HG03460 (cell line): ENCODE measurements around the gene CLEC5A.
"Not testable (repeated sequence)": the region's sequence is repeated elsewhere in the genome, so short reads cannot be mapped to it uniquely, and the experiment has no call there.

Experiments
- ATAC-seq: cut with Tn5 transposase; IDR thresholded peaks from one replicate; pipeline ENCODE4 v1.9.1; 2021; ENCODE audit not compliant: unreplicated experiment

The CLEC5A gene

DNA sequence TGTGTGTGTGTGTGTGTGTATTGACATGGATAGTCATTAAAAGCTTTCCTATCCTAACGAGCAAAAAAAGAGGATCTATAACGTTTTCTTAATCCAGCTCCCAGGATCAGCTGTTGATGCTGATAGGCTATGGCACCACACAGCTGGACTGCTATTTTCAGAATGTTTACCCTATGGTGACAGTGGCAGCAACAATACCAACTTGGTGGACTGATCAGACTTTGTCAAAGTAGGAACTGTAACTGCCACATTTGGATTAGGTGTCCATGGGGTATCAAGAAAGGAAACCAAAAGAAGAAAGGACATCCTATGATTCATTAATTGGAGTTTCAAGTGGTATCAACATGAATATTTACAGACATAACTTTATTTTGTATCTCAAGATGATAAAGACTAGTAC lies 2.7 kb upstream of the CLEC5A start:
- no peak for ATAC-seq

DNA sequence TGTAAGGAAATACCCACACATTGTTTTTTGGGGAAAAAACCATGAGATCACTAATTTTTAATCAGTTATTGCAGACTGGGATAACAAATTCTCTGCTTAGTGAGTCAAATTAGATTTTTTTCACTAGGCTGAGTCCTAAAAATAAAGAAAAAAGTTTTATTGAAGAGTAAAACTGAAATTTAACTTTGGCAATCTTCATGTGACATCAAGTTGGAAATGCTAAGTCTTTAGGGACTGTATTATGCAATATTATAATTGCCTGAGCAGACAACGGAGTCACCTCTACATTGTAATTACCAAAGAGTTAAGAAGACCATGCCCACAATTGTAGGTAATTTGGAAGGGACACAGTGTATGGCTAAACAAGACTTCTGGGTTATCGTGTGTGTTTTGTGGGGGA lies 2.2 kb upstream of the CLEC5A start:
- ATAC-seq, result no peak

DNA sequence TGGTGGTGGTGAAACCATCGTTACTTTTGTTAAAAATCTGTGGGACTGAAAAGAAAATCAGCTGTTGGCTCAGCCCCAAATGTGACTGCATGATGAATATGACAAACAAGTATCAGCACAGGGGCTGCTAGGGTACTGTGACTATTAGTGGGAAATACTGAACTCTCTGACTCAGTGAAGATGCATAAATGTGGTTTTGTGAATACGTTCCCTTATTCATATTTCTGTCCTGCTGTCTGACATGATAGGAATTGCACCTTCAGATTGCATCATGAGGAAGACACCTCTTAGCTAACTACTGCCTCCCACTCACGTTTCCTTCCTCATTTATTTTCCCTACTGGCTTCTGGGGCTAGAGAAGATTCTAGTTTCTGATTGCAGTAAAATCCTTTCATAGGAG lies 1.4 kb downstream of the CLEC5A start:
- no peak for ATAC-seq

- ATAC-seq, result no peak
These were observed 2.0 kb downstream of the CLEC5A start for GRCh38 chr7:141944811-141945210.

DNA sequence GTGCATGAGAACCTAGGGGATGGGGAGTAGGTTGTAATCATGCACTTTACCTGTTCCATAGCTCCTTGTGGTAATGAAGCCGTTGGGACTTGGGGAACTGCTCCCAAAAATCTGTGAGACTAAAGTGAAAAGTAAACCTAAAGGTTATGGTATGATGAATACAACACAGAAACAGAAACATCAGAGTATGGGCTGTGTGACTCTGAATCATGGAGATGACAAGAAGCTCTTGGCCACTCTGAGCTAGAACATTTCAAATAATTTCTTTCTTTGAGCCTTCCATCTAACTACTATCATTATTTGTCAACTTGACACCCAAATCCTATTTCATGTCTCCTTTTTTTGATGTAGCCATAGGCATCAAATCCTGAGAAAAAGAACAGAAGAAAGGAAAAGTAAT lies 2.9 kb downstream of the CLEC5A start:
- no peak for ATAC-seq

GRCh38 chr7:141941075-141941474 lies 5.7 kb downstream of the CLEC5A start:
- ATAC-seq, result no peak

GRCh38 chr7:141930211-141930610 lies 16.6 kb downstream of the CLEC5A start:
- ATAC-seq, result no peak

GRCh38 chr7:141928845-141929195 lies 18.0 kb downstream of the CLEC5A start:
- ATAC-seq, result no peak

GRCh38 chr7:141928146-141928844 lies 18.5 kb downstream of the CLEC5A start:
- no peak for ATAC-seq

- ATAC-seq, result no peak
These were observed 26.5 kb downstream of the CLEC5A start for GRCh38 chr7:141920281-141920680.

DNA sequence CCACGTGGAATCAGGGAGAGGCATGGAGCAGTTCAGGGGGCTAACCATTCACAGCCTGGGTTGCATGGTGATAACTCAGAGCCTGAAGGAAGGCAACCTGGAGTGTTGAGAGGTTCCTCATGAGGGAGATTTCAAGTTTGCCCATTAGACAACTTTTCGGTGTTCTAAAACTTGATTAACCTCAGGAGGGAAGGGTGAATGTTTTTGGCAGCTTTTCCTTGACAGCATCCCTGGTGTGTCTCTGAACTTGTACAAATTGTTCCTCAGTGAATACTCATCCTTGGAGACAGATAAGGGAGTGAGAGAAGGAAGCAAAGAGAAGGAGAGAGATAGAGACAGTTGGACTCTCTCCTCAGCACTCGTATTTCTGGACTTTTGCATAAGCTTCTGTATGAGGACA lies 30.7 kb downstream of the CLEC5A start, which contains the start of gene OR9A4:
Gene OR9A4 (plus strand): TSS at position 301 of the 400 bp plus-strand sequence. CDS start 2,477 bp downstream, outside the sequence.
- no peak for ATAC-seq

DNA sequence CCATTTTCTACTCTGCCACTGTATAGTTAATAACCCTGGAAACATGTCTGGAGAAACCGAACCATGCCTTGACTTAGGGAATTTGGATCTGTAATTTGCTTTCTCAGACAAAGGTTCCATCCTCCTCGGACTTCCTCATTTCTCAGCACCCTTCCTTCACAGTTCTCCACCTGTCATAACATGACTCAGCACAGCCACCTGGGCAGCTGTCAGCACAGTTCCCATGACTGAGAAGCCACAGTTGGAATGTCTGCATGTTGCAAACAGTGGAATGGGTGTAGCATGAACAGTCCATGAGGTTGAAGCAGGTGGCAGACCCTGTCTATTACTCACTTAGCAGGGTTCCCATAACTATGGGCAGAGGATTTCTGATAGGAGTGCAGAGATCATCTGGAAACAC lies 31.2 kb downstream of the CLEC5A start:
- no peak for ATAC-seq

- no peak for ATAC-seq
These were observed 35.4 kb downstream of the CLEC5A start for GRCh38 chr7:141911391-141911790.

GRCh38 chr7:141906285-141906684 lies 40.5 kb downstream of the CLEC5A start:
- no peak for ATAC-seq

- ATAC-seq, result not testable (repeated sequence)
These were observed 47.4 kb downstream of the CLEC5A start for GRCh38 chr7:141899366-141899765.

GRCh38 chr7:141891336-141891735 lies 55.4 kb downstream of the CLEC5A start:
- ATAC-seq, result no peak

GRCh38 chr7:141889321-141889720 lies 57.5 kb downstream of the CLEC5A start:
- no peak for ATAC-seq

- ATAC-seq, result peak; percentile 66
These were observed 62.1 kb downstream of the CLEC5A start for GRCh38 chr7:141884539-141885225.

GRCh38 chr7:141880960-141881359 lies 65.8 kb downstream of the CLEC5A start:
- no peak for ATAC-seq

GRCh38 chr7:141877365-141877764 lies 69.4 kb downstream of the CLEC5A start:
- no peak for ATAC-seq
